GM18951 (cell line): ENCODE results near the gene MCAM.

Source experiments
- POLR2A ChIP-seq: IDR thresholded peaks from 4 replicates; pipeline ENCODE4 v1.6.1; 2011; ENCODE audit warnings: mild to moderate bottlenecking; ENCODE audit not compliant: insufficient read length, insufficient read depth; ENCODE audit errors: extremely low read depth
- in situ Hi-C: fragments of 300-500 bp; cut with MboI; formaldehyde crosslinking; loops from one replicate; pipeline ENCODE4 v1.12.0; 2022; ENCODE audit warnings: low sequenced_read_pairs, mixed read lengths, inconsistent platforms; ENCODE audit not compliant: unreplicated experiment

Gene MCAM

DNA sequence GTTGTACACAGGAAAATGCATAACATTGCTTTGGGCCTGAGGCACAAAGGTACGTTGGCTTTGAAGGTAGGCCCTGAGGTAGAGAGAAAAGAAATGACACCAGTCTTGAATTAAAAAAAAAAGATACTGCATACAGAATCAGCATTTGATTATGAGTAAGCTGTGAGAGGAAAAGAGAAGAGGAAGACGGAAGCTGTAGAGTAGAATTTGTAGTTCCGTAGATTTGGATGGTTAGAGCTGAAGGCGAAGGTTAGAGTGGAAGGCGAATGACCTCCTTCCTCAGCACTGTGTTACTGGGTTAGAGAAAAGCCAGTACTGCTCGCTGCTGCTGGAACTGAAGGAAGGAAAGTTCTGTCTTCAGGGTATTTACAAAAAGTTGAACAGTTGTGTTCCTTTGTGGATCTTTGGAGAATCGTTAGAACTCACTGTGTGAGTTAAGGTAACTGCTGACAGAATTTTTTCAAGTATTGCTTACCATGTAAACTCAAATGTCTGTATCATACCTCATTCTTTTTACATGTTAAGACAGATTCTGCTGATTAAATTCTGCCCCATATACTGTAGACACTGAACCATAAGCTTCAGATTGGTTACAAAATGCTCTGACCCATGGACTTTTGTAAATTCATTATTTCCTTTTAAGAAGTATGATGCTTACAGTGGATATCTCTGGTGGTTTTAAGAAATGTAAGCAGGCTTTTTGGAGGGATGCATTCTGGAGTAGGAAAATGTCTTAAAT, 50.2 kb downstream of the MCAM start:
- in situ Hi-C loops: no loop called here
- TF ChIP-seq POLR2A: no peak

DNA sequence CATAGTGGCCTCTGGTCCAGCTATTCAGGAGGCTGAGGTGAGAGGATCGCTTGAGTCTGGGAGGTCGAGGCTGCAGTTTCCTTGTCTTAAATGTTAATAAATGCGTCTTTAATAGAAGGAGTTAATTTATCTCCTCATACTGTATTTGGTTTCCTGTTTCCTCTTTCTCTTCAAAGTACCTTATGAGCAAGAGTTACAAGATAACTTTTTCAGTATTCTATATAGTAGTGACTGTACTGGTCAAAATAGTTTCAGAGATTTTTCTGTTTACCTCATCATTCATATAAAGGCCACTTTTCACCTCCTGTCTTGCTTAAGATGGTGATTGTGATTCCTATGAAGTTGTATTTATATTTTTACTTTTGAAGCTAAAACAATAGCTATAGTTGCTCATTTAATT, 50.9 kb downstream of the MCAM start:
- TF ChIP-seq POLR2A: no peak
- in situ Hi-C loops: no loop called here

DNA sequence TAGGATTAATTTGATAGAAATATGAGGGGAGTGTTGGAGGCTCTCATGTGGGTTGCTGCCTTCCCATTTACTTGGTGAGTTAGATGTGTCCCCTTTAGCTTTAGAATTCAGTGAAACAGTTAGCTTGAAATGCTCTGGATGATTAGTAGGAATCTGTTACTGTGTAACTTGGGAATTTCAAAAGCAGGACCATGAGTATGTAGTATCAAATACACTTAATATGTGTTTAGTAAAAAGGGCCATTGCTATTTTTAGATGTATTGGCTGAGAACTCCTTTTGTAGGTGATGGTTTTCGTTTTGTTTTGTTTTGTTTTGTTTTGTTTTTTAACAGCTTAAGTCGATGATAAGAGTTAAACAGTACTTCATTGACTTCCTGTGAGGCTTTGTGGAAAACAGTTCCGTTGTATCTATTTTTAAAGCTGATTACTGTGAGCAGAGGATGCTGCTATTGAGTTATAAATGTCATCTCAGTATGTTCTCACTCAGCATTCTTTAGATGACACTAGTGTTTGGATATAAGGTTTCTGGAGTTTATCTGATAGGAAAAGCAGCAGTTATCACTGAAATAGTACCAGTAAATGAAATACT, 53.5 kb downstream of the MCAM start:
- no peak for TF ChIP-seq POLR2A
- in situ Hi-C loops: no loop called here

DNA sequence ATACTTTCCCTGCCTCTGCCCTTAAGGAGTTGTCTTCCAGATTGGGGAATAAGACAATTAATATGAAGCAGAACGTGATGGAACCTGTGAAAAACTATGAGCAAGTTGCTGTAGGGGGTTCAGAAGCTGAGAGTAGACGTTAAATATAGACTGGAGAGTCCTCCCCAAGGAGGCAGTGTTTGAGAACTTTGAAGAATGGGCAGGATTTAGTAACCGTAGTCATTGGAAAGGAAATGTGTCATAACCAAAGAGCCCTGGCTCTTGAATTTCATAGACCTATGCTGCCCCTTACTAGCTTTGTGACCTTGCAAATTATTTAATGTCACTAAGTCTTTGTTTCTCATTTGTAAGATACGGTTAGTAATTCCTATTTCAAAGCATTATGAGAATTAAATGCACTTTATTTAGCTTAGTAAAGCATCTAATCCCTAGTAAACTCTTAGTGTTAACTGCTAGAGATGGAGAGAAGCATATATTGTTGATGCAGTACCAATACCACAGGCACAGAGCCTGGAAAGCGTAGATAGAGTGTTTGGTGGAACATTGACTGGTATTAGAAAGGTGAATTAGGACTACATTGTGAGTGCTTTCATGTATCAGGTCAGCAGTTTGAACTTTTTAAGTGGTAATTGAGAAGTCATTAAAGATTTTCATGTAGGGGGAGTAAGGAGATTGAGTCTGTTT, 54.1 kb downstream of the MCAM start:
- no peak for TF ChIP-seq POLR2A
- in situ Hi-C loops: no loop called here

DNA sequence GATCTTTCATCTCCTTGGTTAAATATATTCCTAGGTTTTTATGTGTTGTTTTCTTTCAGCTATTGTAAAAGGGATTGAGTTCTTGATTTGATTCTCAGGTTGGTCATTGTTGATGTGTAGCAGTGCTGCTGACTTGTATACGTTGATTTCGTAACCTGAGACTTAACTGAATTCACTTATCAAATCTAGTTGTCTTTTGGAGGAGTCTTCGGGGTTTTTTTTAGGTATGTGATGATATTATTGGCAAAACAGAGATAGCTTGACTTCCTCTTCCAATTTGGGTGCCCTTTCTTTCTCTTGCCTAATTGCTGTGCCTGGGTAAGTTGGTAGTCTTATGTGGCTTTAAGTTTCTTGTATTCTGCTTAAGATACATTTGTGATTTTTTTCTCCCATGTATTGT, 57.9 kb downstream of the MCAM start:
- no peak for TF ChIP-seq POLR2A
- in situ Hi-C loops: no loop called here
